C4-2B (cell line): ENCODE measurements around the gene OMP.

ENCODE experiments used
- H3K27ac ChIP-seq: fragments of 450-650 bp; 2 replicates; pipeline ENCODE4 v1.5.1; 2017
- ZFX ChIP-seq: fragments of 450-650 bp; IDR thresholded peaks from 2 replicates; pipeline ENCODE4 v1.6.1; 2017
- TF ChIP-seq, protein P1 (sequence below): fragments of 450-650 bp; conservative IDR thresholded peaks from 2 replicates; pipeline ENCODE4 v1.5.1; 2017; ENCODE audit warnings: mild to moderate bottlenecking

Gene OMP

DNA sequence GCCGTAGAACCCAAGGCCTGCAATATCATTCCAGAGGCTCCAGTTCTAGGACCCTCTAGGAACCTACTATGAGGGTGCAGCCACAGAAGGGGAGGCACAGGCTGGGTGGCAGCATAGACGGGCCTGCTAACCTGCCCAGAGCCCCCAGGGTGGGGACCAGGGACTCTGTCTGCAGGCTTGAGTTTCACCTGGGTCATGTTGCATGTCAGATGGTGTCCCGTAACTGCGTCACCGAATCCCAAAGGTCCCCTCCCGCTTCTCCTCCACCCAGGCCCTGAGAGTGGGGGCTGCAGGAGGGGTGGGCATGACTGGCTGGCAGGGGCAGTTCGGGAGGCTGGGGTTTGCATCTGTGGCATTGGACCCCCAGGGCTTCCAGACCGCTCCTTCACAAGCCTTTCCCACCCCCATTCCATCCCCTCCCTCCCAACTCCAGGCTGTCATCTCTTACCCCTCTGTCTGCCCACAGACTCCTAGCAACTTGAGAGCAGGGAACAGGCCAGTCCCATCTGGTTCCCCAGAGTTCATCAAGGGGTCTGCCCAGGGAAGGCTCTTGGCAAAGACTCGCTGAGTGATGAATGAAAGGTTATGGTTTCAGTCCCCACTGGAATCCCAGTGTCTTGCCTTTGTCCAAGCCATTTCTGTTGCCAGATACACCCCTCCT, 41.7 kb downstream of the OMP start:
- TF ChIP-seq, protein P1, sequence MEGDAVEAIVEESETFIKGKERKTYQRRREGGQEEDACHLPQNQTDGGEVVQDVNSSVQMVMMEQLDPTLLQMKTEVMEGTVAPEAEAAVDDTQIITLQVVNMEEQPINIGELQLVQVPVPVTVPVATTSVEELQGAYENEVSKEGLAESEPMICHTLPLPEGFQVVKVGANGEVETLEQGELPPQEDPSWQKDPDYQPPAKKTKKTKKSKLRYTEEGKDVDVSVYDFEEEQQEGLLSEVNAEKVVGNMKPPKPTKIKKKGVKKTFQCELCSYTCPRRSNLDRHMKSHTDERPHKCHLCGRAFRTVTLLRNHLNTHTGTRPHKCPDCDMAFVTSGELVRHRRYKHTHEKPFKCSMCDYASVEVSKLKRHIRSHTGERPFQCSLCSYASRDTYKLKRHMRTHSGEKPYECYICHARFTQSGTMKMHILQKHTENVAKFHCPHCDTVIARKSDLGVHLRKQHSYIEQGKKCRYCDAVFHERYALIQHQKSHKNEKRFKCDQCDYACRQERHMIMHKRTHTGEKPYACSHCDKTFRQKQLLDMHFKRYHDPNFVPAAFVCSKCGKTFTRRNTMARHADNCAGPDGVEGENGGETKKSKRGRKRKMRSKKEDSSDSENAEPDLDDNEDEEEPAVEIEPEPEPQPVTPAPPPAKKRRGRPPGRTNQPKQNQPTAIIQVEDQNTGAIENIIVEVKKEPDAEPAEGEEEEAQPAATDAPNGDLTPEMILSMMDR, result no peak
- TF ChIP-seq ZFX, result no peak
- H3K27ac ChIP-seq, result no peak overlapping the region

DNA sequence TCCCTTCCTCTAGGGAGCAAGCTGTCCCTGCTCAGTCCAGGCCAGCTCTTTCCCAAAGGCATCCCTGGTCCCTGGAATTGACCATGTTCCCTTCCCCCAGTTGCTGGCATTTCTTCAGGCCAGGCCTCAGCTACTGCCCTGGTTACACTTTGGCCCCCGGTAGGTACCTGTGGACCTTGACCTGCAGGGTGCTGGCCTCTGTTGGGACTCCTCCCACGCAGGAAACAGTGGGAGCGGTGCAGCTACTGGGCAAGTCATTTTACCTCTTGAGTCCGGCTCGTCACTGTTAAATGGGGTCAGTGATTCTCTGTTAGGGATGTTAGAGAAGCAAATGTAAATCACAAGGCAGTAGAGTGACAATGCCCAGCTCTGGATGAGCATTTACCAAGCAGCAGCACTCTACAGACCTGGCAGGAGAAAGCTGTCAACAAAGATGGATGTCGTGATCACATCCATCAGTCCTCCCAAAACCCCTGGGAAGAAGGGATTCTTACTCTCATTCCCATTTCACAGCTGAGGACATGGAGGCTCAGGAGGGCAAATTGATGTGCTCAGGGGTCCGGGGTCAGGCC, 42.3 kb downstream of the OMP start:
- TF ChIP-seq, protein P1, result no peak
- no peak for TF ChIP-seq ZFX
- no peak overlapping the region for H3K27ac ChIP-seq

DNA sequence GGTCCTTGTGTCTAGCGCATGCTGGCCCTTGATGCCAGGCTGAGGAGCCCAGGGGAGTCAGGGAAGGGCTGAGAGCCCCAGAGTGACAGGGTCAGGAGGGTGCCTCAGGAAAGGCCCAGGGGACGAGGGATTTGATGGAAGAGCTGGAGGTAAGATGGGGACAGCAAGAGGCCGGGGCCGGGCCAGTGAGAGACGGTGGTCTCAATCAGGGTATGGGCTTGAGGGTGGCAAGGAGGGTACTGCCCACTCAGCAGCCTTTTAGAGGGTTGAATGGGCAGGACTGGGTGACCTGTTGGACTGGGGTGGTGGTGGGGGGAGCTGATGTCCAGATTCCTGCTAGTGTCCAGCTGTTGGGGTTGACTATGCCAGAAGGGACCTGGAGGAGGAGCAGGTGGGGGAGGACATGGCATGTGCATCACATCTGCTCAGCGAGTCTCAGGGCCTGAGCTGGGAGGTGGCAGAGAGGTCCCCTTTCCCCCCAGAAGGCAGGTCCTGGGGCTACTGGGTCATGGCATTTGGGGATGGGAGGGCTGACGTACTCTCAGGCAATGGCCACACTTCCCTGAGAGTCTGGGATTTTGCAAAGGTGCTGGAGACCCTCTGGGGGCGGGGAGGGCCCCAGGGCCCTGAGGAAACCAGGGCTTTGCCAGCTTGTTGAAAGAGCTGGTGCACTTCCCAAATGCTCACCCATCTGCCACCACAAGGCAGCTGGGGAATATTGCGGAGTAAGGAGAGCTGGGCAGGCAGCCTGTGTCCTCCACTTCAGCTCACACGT, 43.8 kb downstream of the OMP start:
- TF ChIP-seq, protein P1, result no peak
- no peak for TF ChIP-seq ZFX

DNA sequence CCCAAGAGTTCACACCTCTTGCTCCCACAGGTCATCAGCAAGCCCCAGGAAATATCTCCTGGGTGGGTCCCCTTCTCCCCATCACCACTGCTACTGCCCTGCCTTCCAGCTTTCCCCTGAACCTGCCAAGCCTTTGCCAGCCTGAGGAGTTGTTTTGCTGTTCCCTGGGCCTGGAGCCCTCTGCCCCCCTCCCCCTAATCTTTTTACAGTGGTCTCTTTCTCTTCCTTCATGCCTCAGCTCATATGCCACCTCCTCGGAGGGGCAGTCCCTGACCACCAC, 44.3 kb downstream of the OMP start:
- no peak overlapping the region for H3K27ac ChIP-seq
- TF ChIP-seq ZFX, result no peak
- TF ChIP-seq, protein P1, result no peak

More for the DNA sequence above, 43.8 kb downstream of the OMP start:
- H3K27ac ChIP-seq, result no peak overlapping the region

DNA sequence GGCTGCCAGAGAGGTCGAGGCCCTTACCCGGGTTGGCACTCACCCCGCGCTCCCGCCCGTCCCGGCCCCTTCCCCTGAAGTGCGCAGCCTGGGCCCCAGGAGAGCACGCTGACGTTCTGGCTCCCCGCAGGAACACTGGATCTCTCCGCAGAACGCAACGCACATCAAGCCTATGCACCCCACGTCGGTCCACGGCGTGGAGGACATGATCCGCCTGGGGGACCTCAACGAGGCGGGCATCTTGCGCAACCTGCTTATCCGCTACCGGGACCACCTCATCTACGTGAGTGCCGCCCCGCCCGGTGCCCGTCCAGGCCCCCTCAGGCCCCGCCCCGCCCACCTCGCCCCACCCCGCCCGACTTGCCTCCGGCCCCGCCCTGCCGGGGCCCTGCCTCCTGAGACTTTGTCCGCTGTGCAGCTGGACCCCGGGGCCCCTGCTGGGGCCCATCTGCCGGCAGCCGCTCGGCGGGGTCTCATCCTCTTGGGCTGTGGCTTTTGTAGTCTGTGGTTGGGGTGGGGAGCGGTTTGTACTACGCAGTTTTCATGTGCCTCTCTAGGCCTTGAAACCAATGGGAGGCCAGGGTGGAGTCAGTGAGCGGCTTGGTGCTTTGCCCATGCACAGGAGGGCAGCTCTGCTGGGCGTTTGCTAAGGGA, 45.2 kb downstream of the OMP start:
- no peak for TF ChIP-seq ZFX
- TF ChIP-seq, protein P1, result no peak
- no peak overlapping the region for H3K27ac ChIP-seq

DNA sequence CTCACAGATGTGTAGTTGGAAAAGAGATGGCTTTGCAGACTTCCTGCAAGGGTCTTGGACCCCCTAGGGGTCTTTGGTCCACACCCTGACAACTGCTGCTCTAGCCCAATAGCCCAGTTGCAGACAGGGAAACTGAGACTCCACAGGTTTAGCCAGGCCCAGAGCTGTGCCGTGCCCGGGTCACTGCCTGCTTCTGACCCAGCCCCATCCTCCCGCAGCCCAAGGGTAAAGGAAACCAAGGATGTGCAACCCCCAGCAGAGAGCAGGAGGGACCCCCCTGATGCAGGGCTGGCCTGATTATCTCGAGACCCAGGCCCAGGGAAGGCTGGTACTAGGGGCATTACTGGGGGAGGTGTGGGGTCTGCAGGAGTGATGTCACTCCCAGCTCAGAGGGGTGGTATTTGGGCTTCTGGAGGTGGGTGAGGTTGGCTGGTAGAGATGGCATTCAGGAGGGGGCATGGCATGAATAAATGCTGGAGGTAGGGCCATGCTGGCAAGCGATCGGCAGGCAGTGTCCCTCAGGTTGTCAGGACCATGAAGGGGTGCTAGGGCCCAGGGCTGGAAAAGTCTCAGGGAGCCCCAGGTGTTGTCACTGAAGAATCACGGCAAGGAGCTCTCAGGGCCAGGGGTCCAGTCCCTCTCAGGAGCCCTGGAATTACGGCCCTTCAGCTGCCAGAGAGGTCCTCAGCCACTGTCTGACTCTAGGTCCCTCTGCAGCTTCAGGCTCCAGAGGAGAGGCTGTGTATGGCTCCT, 46.5 kb downstream of the OMP start:
- no peak for TF ChIP-seq ZFX
- TF ChIP-seq, protein P1, result no peak

More for the DNA sequence above, 46.5 kb downstream of the OMP start:
- no peak overlapping the region for H3K27ac ChIP-seq
